HG03565 (cell line): ENCODE data around the gene CASD1.
A peak's percentile ranks its signal among the peaks of the same experiment; 100 is the strongest.

Experiments
- ATAC-seq: cut with Tn5 transposase; IDR thresholded peaks from one replicate; pipeline ENCODE4 v1.9.1; 2021; ENCODE audit warnings: mild to moderate bottlenecking, moderate library complexity; ENCODE audit not compliant: unreplicated experiment

CASD1 gene

DNA sequence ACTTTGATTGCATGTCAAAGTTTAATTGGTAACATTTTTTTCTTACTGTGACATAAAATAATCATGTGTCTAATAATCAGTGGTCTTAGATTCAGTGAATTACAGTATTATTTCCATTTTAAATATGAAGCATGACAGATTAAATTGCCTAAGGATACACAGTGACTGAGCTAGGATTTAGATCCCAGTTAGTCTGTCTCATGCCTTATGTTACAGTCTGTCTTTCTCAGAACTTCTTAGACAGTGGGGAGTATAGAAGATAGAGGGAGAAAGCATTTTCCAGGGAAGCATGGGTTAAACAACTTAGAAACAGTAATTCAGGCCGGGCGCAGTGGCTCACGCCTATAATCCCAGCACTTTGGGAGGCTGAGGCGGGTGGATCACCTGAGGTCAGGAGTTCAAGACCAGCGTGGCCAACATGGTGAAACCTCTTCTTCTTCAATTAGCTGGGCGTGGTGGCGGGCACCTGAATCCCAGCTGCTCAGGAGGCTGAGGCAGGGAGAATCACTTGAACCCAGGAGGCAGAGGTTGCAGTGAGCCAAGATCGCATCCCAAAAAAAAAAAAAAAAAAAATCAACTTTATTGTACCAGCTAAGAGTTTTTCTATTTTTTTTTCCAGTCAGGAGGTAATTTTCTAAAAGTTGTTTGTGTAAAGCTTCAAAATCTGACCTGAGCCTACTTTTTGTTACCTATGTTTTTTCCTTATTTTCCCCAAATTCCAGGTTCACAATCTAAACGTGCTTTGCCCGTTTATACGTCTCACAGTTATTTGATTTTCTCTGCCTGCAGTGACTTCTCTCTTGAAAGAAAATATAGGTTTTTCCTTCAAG is 3.3 kb downstream of the CASD1 start:
- no peak for ATAC-seq

DNA sequence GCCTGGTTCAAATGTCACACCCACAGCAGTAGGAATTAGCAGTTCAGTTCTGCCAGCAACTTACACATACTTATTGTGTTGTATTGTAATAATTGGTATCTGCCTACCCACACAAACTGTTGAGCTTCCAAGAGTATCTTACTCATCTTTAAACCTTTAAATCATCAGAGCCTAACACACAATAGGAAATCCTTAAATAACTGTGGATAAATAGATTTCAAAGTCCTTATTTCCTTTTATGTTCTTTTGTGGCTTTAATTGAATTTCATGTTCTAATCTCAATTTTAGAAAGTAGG is 3.9 kb downstream of the CASD1 start:
- no peak for ATAC-seq

DNA sequence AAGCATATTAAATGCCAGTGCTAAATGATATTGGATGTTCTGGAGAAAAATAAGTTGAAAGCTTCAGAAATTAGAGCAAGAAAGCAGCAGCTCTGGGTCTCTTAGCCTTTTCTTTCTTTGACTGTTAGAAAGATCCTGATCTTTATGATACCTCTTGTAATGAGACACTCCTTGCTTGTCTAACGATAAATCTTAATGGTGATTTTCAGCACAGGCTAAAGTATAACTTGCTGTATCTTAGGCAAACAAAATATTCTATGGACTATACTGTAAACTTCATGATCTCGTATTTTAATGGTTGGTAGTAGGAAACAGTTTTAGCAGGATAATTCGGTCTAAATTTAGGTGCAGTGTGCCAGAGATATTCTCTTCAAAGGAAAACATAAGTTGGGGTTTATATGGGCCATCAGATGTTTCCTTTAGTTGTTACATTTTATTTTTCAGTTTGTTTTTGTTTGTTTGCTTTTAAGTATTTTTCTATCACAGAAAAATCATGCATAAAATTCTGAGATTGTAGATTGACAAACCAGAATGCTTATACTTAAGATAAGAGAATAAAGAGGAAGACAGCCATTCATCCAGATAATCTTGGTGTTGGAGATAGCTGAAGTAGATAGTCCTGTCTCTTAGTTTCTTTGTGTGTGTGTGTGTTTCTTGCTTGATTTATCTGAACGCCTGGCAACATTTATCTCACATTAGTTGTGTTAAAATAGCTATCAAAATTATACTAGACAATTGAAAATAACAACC is 4.7 kb downstream of the CASD1 start:
- no peak for ATAC-seq

DNA sequence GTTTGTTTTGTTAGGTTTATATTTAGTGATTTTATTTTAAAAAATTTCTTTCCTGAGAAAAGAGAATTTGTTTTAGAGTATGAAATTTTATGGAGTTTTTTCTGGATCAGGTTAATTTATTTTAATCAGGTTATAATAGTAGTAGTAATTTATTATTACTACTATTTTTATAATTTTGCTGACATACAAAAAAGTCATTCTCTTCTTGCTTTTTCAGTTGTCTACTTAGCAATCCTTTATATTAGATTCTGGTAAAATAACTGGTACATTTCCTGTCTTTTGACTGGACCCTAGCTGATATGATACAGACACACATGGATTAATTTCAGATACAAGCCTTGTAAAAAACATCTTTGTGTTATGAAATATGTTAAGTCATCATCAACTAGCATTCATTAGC is 5.3 kb downstream of the CASD1 start:
- no peak for ATAC-seq

DNA sequence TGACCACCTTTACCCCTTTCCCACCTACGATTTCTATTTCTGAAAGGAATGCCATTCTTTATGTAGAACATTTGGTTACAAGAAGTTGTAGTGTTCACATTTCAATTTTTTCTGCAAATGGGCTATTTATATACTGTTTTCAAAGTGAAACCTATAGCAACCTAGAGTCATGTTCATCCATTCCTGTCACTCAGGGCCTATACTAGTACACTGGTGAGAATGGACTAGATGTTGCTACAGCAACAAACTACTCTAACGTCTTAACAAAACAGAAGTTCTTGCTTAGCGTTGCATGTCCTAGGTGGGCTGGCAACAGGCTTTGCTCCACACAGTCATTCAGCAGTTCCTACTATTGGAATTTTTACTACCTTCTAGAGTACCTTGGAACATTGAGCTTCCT is 16.3 kb downstream of the CASD1 start:
- ATAC-seq: no peak

DNA sequence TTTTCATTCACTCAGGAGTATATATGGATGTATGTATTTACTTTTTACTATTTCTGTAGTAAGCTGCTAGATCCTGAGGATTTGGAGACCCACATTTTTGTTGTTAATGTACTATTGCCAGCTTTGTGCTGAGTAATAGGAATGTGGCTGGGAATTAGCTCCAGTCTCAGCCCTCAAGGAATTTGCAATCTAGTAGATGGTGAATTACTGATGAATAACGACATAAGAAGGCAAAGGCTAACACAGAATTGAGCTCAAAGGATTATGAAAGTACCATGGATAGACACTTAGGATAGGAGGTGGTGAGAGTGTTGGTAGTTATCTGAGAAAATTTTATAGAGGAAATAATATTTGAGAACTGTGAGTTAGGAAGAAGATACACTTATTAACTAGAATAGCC is 19.9 kb downstream of the CASD1 start:
- no peak for ATAC-seq

DNA sequence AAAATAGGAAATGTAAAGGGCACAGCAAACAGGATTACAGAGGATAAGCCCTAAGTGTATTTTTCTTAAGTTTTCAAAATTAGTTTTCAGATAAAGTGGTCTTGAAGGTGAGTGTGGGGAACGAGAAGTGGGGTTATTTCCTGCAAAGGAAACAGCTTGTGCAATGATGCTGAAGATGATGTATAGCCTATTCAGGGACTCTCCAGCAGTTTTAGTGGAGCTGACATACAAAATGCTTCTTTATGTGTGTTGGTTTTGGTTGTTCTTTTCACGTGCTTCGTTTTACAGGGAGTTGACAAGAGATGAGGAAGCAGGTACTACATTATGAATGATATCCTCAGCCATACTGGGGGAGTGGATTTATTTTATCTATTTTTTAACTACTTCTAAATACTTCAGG is 20.5 kb downstream of the CASD1 start:
- no peak for ATAC-seq

DNA sequence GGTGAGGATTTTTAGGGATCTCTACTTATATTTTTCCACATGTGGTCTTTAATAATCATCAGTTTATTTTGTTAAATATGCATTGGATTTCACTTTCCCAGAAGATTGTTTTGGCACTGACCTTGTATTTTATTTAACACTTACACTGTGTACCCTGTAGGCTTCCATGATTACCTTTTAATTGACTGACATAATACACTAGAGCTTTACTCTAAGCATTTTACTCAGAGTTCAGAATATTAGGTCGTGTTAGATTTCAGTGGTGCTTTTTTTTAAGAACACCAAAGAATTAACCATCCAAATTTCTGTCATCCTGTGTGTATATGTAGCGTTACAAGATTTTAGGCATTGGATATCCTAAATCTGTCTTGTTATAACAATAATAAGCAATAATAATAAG is 23.1 kb downstream of the CASD1 start:
- ATAC-seq: no peak

DNA sequence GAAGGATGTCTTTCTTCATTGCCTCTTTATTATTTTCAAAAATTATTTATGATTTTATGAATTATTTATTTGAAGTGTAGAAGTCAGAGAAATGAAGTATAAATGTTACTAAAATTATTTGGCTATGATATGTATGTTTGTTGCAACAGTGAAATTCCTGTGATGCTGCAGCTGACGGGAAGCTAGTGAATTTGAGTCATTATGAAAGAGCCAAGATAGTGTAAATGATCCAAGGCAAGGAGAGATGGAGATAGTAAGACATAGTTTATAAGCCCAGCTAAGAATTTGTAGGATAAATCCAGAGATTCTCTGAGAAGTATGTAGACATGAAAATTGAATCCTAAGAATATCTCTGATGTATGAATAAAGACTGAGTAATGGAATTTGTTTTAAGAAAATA is 30.8 kb downstream of the CASD1 start:
- no peak for ATAC-seq

DNA sequence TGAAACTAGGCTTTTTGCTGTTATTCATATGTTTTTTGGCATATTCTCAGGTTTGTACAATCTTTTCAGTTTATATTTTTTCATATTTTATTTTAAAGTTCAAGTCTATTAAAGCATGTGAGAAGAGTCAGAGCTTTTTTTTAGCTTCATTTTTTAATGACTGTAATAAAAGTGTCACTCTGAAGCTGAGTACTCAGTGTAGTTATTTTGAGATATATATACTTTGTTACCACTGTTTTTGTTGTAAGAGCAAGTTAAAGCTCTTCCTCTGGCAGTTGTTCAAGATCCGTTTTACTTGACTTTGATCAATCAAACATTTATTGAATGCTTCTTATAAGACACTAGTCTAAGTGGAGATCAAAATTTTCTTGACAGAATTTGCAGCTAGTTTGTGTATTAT is 37.5 kb downstream of the CASD1 start:
- ATAC-seq: no peak

DNA sequence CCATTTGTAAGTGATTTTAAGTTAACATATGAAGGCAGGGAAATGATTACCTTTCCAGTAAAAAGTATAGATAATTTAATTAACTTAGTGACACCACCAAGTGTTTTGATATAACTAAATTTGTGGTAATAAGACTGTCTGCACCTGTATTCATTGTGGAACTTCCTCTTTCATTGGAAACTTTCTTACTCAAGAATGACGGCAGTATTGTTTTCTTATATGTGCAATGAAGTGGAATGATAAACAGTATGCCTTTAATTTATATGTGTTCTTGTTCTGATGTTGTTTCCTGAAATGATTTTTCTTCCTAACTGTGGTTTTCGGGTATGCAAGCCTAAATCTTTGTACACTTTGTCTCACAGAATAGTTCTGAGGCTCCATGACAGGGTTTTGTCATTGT is 46.4 kb downstream of the CASD1 start:
- peak; percentile 73 for ATAC-seq

DNA sequence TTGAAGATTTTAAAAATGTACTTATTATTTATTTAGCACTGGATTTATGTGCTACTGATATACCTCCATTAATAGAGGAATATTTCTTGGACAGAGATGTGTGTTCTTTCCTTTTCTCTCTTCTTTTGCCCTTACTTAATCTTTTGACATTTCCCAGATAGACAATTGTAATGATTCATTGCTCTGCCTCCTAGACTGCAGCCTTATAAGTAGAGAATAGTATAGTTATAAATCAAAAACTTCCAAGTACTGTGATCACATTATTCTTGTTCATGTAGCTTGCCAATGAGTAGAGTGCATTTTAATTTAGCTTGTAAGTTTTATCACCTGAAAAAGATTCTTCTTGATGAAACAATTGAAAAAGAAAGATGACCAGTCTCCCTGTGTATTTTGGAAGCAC is 47.6 kb downstream of the CASD1 start:
- ATAC-seq: no peak

DNA sequence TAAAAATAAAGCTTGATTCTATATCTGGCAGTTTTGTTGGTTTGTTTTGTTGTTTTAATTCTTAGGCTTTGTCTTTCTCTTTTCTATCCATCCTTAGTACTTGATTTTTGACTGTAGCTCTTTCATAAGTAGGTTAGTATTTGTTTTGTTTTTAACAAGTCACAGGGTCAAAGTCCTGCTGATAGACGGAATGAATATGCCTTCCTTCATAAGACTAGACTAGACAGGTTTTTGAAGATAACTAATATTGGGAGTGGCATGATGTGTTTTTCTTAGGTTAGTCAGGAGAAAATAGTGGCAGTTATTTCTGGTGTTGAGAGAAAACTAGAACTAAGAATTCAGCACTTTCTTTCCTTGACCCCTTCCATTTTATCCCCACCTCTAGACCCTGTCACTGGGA is 50.4 kb downstream of the CASD1 start:
- ATAC-seq: no peak

DNA sequence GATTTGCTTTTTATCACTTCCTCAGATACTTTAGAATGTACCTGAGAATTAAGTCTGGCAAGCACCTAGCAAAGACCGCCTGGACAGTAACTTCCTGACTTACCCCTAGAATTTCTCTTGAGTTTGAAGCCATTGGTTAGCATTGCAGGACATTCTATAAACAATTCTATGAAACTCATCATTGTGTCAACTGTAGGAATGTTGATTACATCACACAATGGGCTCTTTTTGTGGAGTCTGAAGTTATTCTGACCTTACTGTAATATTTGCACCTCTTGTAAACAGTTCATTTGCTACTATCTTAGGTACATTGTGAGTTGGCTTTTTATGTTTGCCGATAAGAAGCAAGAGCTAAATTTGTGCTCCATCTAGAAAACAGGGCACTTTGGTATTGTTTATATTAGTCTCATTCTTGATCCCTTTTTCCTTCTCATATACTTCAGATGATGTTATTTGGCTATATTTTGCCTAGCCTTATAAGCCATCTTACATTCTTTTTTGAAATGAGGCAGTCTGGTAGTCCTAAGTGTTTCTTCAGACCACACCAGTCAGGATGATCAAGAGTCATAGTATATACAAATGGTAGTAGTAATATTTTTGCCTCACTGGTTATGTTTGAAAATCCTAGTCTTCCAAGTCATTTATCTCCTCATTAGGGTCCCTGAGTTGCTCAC is 52.4 kb downstream of the CASD1 start:
- no peak for ATAC-seq

DNA sequence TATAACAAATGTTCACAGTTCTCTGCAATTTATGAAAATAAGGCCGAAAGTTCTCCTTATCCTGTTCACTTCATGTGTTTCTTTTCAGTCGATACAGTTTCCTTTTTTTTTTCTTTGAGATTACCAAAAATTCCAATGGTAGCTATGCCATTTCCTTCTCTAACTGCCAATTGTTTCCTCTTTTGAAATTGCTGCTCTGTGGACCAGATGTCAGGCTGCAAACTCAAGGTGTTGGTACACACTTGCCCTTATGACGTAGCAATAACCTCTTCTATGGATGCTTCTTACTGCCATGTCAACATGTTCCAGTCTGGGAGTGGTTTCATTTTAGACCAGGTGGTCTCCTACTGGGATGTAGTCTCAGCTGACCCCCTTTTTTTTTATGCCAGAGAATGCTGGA is 52.9 kb downstream of the CASD1 start:
- no peak for ATAC-seq

DNA sequence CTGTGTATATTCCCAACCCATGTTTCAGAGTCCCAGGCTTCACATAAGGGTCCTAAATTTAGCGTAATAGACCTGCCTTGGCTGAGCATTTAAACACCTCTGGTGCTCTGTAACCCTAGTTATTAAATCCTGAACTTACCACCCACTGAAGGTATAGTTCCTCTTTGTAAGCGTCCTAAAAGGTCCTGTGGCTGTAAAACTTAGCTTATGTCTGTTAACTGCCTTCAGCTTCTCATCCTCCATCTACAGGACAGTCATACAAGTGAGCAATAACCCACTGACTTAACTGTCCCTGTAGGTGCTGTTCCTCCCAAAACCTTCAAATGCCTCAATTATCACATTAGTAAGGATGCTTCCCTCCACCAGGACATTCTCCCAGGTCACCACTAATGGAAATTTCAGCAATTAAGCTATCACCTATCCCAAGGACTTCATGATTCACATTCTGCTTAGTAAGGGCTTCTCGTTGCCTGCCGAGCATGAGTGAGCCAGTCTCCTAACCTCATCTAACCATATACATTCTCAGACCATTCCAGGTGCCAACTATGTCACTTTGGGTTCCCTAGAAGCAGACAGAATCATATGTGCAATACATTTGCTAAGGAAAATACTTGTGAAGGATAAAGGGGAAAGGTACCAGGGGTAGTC is 55.8 kb downstream of the CASD1 start:
- no peak for ATAC-seq

DNA sequence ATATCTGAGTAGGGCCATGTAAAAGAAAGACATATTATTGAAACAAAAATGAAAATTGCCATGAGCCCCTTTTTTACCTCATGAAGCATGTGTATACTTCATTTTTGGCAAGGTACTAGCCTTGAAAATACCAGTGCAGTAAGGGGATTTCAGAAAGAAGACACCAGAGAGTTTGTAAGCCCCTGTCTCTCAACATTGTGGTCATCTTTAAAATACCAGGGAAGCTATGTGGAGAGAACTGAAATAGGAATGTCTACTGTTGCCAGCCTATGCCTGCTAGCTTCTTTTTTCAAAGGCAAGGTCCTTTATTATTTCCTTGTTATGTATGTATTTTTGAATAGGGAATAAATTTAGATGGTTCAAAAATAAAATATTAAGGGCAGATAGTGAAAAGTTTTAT is 57.8 kb downstream of the CASD1 start:
- no peak for ATAC-seq

DNA sequence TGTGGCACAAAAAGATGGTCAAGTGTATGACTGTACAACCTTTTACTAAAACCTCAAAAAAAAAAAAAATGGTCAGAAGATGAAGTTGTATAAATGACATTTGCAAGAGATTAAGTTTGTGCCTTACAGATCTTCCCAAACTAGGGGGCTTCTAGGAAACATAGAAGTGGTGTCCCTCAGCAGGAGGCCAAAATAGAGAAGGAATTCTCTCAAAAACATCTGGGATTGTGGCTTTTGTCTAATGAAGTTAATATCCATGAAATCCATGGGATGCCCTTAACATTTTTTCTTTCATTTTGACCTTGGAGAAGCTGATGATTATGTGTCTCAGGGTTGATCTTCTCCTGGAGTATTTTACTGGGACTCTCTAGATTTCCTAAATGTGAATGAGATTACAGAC is 62.2 kb downstream of the CASD1 start:
- no peak for ATAC-seq

DNA sequence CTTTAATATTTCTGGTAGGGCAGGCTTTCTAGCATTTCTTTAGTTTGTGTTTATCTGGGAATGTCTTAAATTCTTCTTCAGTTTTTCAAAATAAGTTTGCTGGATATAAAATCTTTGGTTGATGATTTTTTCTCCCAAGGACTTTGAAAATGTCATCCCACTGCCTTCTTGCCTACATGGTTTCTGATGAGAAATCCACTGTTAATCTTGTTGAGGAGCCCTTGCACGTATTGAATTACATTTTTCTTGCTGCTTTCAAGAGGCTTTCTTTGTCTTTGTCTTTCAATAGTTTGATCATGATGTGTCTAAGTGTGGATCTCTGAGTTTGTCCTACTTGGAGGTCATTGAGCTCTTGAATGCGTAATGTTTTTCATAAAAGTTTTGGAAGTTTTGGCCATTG is 66.0 kb downstream of the CASD1 start:
- ATAC-seq: no peak

DNA sequence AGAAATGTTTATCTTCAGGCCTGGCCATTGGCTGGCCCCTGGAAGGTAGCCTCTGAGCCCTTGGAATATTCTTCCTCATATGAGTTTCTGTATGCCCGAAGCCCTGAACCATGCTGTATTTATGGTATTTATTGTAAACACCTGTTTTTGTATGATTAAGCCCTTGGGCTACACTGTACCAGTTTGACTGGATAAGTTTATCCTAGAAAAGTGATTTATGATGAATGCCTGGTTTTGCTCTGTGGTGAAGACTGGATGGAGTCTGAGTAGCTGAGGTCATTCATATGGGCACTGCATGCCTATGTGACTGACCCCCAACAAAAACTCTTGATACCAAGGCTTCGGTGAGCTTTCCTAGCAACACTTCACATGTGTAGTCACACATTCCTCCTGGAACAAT is 66.7 kb downstream of the CASD1 start:
- ATAC-seq: no peak

DNA sequence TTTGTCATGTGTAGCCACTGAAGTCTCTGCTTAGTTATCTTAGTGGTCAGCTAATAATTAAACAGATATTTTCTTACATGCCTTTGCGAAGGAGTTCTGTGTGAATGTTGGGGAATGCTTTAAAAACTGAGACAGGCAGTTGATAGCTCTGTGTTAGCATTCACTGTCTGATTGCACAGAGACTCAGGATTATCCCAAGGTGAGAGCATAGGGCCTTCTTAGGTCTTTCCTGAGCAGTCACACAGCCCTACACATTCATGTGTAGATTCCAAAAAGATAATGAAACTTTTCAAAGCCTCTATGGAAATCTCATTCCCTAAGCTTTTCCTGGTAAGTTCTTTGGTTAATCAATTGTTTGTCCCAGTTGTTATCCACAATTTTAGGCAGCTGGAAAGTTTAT is 67.7 kb downstream of the CASD1 start:
- no peak for ATAC-seq

DNA sequence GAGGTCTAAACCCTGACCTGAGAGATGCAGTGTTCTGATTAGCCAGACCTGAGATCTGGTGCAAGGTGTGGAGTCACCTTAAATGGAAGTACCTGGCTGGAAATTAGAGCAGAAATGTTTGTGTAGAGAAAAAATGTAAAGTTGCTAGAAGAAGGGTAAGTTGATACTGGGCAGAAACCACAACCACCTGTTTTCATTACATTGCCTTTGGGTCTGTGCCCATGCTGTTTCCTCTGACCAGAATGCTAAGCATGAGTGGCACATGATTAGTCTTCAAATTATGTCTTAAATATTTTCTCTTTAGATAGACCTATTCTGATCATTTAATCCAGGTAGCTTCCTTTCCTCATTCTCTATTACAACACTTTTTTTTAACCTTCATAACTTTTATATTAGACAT is 69.0 kb downstream of the CASD1 start:
- no peak for ATAC-seq
